Measurements from ENCODE around the gene ZNF687. TPM values are rescaled to one million over a fixed set of nuclear protein-coding genes. Genes with fewer than 3 reads are reported as not detected.
A peak's percentile ranks its signal among the peaks of the same experiment; 100 is the strongest.

ZNF687 gene
- total RNA-seq, 1 donor from 2014 or later: 27.9 TPM

- DNase-seq (ENCODE audit: low read depth): no peak
- no peak overlapping the region for H3K4me3 ChIP-seq (ENCODE audit: low read depth, low read length)
- H3K36me3 ChIP-seq (ENCODE audit: control insufficient read depth, insufficient read depth, low read length): no peaks in the 10 kb centered on the region
- TF ChIP-seq, protein P1, sequence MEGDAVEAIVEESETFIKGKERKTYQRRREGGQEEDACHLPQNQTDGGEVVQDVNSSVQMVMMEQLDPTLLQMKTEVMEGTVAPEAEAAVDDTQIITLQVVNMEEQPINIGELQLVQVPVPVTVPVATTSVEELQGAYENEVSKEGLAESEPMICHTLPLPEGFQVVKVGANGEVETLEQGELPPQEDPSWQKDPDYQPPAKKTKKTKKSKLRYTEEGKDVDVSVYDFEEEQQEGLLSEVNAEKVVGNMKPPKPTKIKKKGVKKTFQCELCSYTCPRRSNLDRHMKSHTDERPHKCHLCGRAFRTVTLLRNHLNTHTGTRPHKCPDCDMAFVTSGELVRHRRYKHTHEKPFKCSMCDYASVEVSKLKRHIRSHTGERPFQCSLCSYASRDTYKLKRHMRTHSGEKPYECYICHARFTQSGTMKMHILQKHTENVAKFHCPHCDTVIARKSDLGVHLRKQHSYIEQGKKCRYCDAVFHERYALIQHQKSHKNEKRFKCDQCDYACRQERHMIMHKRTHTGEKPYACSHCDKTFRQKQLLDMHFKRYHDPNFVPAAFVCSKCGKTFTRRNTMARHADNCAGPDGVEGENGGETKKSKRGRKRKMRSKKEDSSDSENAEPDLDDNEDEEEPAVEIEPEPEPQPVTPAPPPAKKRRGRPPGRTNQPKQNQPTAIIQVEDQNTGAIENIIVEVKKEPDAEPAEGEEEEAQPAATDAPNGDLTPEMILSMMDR (IDR thresholded peaks at IDR 0.05; ENCODE audit: insufficient read depth, low read length, poor library complexity, severe bottlenecking): no peak
- H3K27me3 ChIP-seq (ENCODE audit: control insufficient read depth, insufficient read depth, low read length): no peaks in the 10 kb centered on the region
Measured at GRCh38 chr1:151334822-151335221, 52.7 kb downstream of the ZNF687 start.

GRCh38 chr1:151336556-151336955 lies 54.5 kb downstream of the ZNF687 start:
- DNase-seq (ENCODE audit: low read depth): no peak
- Histone ChIP-seq H3K27me3 (ENCODE audit: control insufficient read depth, insufficient read depth, low read length) (no peaks in the 10 kb centered on the region), H3K36me3 (ENCODE audit: control insufficient read depth, insufficient read depth, low read length) (no peaks in the 10 kb centered on the region), H3K4me3 (ENCODE audit: low read depth, low read length) (no peak overlapping the region)
- TF ChIP-seq, protein P1 (IDR thresholded peaks at IDR 0.05; ENCODE audit: insufficient read depth, low read length, poor library complexity, severe bottlenecking): no peak

GRCh38 chr1:151340870-151341754 lies 59.0 kb downstream of the ZNF687 start:
- TF ChIP-seq, protein P1 (IDR thresholded peaks at IDR 0.05; ENCODE audit: insufficient read depth, low read length, poor library complexity, severe bottlenecking): peak; percentile 64
- no peak for DNase-seq (ENCODE audit: low read depth)
- Histone ChIP-seq H3K36me3 (ENCODE audit: control insufficient read depth, insufficient read depth, low read length) (no peaks in the 10 kb centered on the region), H3K4me3 (ENCODE audit: low read depth, low read length) (no peak overlapping the region), H3K27me3 (ENCODE audit: control insufficient read depth, insufficient read depth, low read length) (no peaks in the 10 kb centered on the region)

Other genes with a start within 250 kb of the ZNF687 start
- 0.17 TPM in 1 of 2 replicates, not detected in the other for gene BNIPL, start 245.7 kb upstream of the ZNF687 start, total RNA-seq
- gene C1orf56, start 234.5 kb upstream of the ZNF687 start, total RNA-seq: 0.71 and 3.0 TPM in 2 replicates
- 114 and 124 TPM in 2 replicates for gene CDC42SE1, start 222.7 kb upstream of the ZNF687 start, total RNA-seq
- 26.4 and 26.8 TPM in 2 replicates for gene MLLT11, start 221.9 kb upstream of the ZNF687 start, total RNA-seq
- 3.7 and 4.7 TPM in 2 replicates for gene GABPB2, start 211.5 kb upstream of the ZNF687 start, total RNA-seq
- gene SEMA6C, start 135.7 kb upstream of the ZNF687 start, total RNA-seq: 6.9 and 9.9 TPM in 2 replicates
- gene TNFAIP8L2, start 125.7 kb upstream of the ZNF687 start, total RNA-seq: not detected in 2 replicates
- gene LYSMD1, start 116.4 kb upstream of the ZNF687 start, total RNA-seq: 8.1 and 9.7 TPM in 2 replicates
- 52.6 and 60.1 TPM in 2 replicates for gene SCNM1, start 116.2 kb upstream of the ZNF687 start, total RNA-seq
- not detected in 2 replicates for gene TMOD4, start 106.3 kb upstream of the ZNF687 start, total RNA-seq
- 79.1 and 83.4 TPM in 2 replicates for gene VPS72, start 92.1 kb upstream of the ZNF687 start, total RNA-seq
- gene PIP5K1A, start 83.7 kb upstream of the ZNF687 start, total RNA-seq: 59.7 and 63.6 TPM in 2 replicates
- gene PSMD4, start 27.6 kb upstream of the ZNF687 start, total RNA-seq: 152 and 178 TPM in 2 replicates
- 42.3 and 44.1 TPM in 2 replicates for gene PI4KB, start 45.1 kb downstream of the ZNF687 start, total RNA-seq
- 32.4 and 41.8 TPM in 2 replicates for gene RFX5, start 65.0 kb downstream of the ZNF687 start, total RNA-seq
- gene SELENBP1, start 90.4 kb downstream of the ZNF687 start, total RNA-seq: 2.3 and 5.8 TPM in 2 replicates
- 301 and 332 TPM in 2 replicates for gene PSMB4, start 117.3 kb downstream of the ZNF687 start, total RNA-seq
- gene POGZ, start 177.2 kb downstream of the ZNF687 start, total RNA-seq: 30.3 and 36.4 TPM in 2 replicates
- 23.6 and 29.3 TPM in 2 replicates for gene CGN, start 229.1 kb downstream of the ZNF687 start, total RNA-seq